GM15510 (cell line): Measurements from ENCODE around the gene ZSWIM3.

Experiments
- POLR2A ChIP-seq: IDR thresholded peaks from 3 replicates; pipeline ENCODE4 v1.6.1; 2011; ENCODE audit warnings: borderline replicate concordance; ENCODE audit not compliant: insufficient read length; ENCODE audit errors: extremely low read depth

ZSWIM3 gene

GRCh38 chr20:45826381-45827019, 30.9 kb upstream of the ZSWIM3 start:
- TF ChIP-seq POLR2A: no peak

GRCh38 chr20:45827030-45827652, 30.3 kb upstream of the ZSWIM3 start, which contains the start of gene TNNC2:
Gene TNNC2, minus strand, starts transcription at chr20:45827312. Its CDS starts 64 bp downstream, at chr20:45827248.
- no peak for TF ChIP-seq POLR2A

GRCh38 chr20:45827712-45828111, 29.7 kb upstream of the ZSWIM3 start:
- TF ChIP-seq POLR2A: no peak

- no peak for TF ChIP-seq POLR2A
Measured at GRCh38 chr20:45828589-45828988, 28.8 kb upstream of the ZSWIM3 start.

GRCh38 chr20:45832619-45833018, 24.8 kb upstream of the ZSWIM3 start:
- TF ChIP-seq POLR2A: no peak

- TF ChIP-seq POLR2A: no peak
Measured at GRCh38 chr20:45833030-45833882, 24.2 kb upstream of the ZSWIM3 start, which contains the start of gene SNX21. Gene SNX21, plus strand, starts transcription at chr20:45833799. Its CDS starts 121 bp downstream, at chr20:45833920.

- no peak for TF ChIP-seq POLR2A
Measured at GRCh38 chr20:45833883-45834796, 23.3 kb upstream of the ZSWIM3 start.

- no peak for TF ChIP-seq POLR2A
Measured at GRCh38 chr20:45834797-45835161, 22.6 kb upstream of the ZSWIM3 start.

- no peak for TF ChIP-seq POLR2A
Measured at GRCh38 chr20:45835329-45835765, 22.1 kb upstream of the ZSWIM3 start.

- no peak for TF ChIP-seq POLR2A
Measured at GRCh38 chr20:45835825-45836224, 21.6 kb upstream of the ZSWIM3 start.

- no peak for TF ChIP-seq POLR2A
Measured at GRCh38 chr20:45836841-45837240, 20.6 kb upstream of the ZSWIM3 start.

GRCh38 chr20:45840700-45841198, 16.7 kb upstream of the ZSWIM3 start:
- TF ChIP-seq POLR2A: no peak

- TF ChIP-seq POLR2A: no peak
Measured at GRCh38 chr20:45841407-45842129, 15.8 kb upstream of the ZSWIM3 start.
